Stimulated activated CD4-positive, alpha-beta T cell treated with anti-CD3 and anti-CD28 coated beads, TNF-alpha, amount 100 ng/mL, for 24 hours (primary cell): Measurements from ENCODE around the gene GPR84.
A peak's percentile ranks its signal among the peaks of the same experiment; 100 is the strongest.
"Not testable (repeated sequence)": the region's sequence is repeated elsewhere in the genome, so short reads cannot be mapped to it uniquely, and the experiment has no call there.

Experiments
- DNase-seq, 3 experiments: peaks; one replicate each; pipeline ENCODE4 v3.0.0-alpha.2; 2020; ENCODE audit warnings: low read depth in 3 of 3

The GPR84 gene

GRCh38 chr12:54325442-54326109, 38.7 kb downstream of the GPR84 start:
- DNase-seq: not testable (repeated sequence)

GRCh38 chr12:54324617-54325441, 39.5 kb downstream of the GPR84 start, which contains the start of gene COPZ1:
Gene COPZ1, plus strand, starts transcription at chr12:54325131. Its CDS starts 33 bp downstream, at chr12:54325164.
- DNase-seq: peak; percentile 82 to 93 (median 89)

GRCh38 chr12:54321363-54321762, 42.9 kb downstream of the GPR84 start:
- DNase-seq: no peak
